Gastrocnemius medialis (tissue), 4 donors: ENCODE measurements around the gene AHRR.

Experiments used
- CTCF ChIP-seq, 5 experiments: fragments of 450-650 bp in 3 of 5; fragments of 200-600 bp in 2 of 5; sonication (generic) in 2 of 5; IDR thresholded peaks in 4 of 5; conservative IDR thresholded peaks in 1 of 5; 1 replicate in 4 of 5; 2 replicates in 1 of 5; pipeline ENCODE4 v1.5.1; 2016 to 2019; ENCODE audit warnings: antibody characterized with exemption in 5 of 5, mild to moderate bottlenecking in 3 of 5, moderate library complexity in 3 of 5
- POLR2A ChIP-seq, 2 donors: fragments of 450-650 bp; IDR thresholded peaks; one replicate each; pipeline ENCODE4 v1.6.1; 2017; ENCODE audit warnings: antibody characterized with exemption in 2 of 2, mild to moderate bottlenecking in 2 of 2, moderate library complexity in 2 of 2

GRCh38 chr5:435961-436640 is 114.6 kb downstream of the AHRR start:
- TF ChIP-seq CTCF (IDR thresholded peaks at IDR 0.05 in 4 of 5, conservative IDR thresholded peaks at IDR 0.05 in 1 of 5) (no peak), POLR2A (IDR thresholded peaks at IDR 0.05) (no peak)
